ENCODE data around the gene LMO7. TPM values are rescaled to one million over a fixed set of nuclear protein-coding genes. Genes with fewer than 3 reads are reported as not detected.

LMO7 gene
- total RNA-seq, 1 donor from 2014 or later: 176 TPM

DNA sequence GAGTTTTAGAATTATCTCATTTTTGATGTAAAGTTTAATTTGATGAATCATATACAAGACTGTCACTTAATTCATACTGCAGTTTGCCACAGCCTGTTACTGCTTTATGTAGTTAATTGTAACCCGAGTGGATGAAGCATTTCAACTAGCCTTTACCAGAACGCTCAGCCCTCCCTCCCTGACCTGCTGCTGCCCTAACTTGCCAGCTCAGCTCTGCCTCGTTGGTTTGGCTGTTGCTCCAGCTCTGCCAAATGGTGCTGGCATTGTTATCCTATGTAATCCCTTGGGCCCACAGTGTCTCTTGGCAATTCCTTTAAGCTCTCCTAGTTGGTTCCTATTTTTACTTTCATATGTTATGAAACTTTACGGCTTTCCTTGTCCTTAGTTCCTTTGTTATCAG lies 113.3 kb downstream of the LMO7 start:
- intact Hi-C loops (cut with DNase I): no loop called here
- H3K27me3 ChIP-seq: no peaks in the 10 kb centered on the region

DNA sequence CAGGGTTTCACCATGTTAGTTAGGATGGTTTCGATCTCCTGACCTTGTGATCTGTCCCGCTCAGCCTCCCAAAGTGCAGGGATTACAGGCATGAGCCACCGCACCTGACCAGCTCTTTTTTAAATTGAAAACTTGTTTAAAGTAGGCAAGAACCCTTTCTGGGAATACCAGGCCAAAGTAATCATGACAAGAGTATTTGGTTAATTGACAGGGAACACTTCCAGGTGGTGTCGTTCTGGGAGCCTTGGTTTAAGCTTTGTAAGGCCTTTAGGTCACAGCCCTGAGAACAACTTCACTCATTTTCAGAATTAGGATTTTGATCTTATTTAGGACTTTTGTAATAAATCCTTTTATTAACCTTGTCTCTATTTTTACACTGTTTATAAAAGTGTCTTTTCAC lies 115.2 kb downstream of the LMO7 start:
- Histone ChIP-seq H3K36me3 (no peaks in the 10 kb centered on the region), H3K9me3 (no peaks in the 10 kb centered on the region), H3K4me1 (peaks cover 0 to 13% of the 10 kb centered on the region in 2 donors), H3K27me3 (no peaks in the 10 kb centered on the region), H3K4me3 (no peak overlapping the region), H3K27ac (peak overlapping the region; percentile 13 to 50)
- TF ChIP-seq, protein P1, sequence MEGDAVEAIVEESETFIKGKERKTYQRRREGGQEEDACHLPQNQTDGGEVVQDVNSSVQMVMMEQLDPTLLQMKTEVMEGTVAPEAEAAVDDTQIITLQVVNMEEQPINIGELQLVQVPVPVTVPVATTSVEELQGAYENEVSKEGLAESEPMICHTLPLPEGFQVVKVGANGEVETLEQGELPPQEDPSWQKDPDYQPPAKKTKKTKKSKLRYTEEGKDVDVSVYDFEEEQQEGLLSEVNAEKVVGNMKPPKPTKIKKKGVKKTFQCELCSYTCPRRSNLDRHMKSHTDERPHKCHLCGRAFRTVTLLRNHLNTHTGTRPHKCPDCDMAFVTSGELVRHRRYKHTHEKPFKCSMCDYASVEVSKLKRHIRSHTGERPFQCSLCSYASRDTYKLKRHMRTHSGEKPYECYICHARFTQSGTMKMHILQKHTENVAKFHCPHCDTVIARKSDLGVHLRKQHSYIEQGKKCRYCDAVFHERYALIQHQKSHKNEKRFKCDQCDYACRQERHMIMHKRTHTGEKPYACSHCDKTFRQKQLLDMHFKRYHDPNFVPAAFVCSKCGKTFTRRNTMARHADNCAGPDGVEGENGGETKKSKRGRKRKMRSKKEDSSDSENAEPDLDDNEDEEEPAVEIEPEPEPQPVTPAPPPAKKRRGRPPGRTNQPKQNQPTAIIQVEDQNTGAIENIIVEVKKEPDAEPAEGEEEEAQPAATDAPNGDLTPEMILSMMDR (IDR thresholded peaks at IDR 0.05): no peak
- no peak for DNase-seq (ENCODE audit: low spot score in 2 of 2)
- intact Hi-C loops (cut with DNase I): no loop called here

More for the DNA sequence above, 113.3 kb downstream of the LMO7 start:
- Histone ChIP-seq H3K4me3 (peak overlapping the region in 1 of 2 donors; percentile 3), H3K27ac (peak overlapping the region; percentile 27 to 72), H3K36me3 (no peaks in the 10 kb centered on the region), H3K9me3 (no peaks in the 10 kb centered on the region), H3K4me1 (peaks cover 6 to 20% of the 10 kb centered on the region in 2 donors)
- TF ChIP-seq, protein P1 (IDR thresholded peaks at IDR 0.05): no peak
- DNase-seq (ENCODE audit: low spot score in 2 of 2): peak; percentile 44 to 83

DNA sequence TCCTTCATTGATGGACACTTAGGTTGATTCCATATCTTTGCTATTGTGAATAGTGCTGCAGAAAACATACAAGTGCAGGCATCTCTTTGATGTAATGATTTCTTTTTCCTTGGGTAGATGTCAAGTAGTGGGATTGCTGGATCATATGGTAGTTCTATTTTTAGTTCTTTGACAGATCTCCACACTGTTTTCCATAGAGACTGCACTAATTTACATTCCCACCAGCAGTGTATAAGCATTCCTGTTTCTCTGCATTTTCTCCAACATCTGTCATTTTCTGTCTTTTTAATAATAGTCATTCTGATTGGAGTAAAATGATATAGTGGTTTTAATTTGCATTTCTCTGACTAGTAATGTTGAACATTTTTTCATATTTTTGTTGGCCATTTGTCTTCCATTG lies 116.7 kb downstream of the LMO7 start:
- intact Hi-C loops (cut with DNase I): no loop called here
- Histone ChIP-seq H3K27ac (no peak overlapping the region), H3K36me3 (no peaks in the 10 kb centered on the region), H3K4me3 (no peak overlapping the region), H3K27me3 (no peaks in the 10 kb centered on the region), H3K4me1 (peaks cover 0 to 13% of the 10 kb centered on the region in 2 donors), H3K9me3 (no peaks in the 10 kb centered on the region)
- DNase-seq (ENCODE audit: low spot score in 2 of 2): no peak
- TF ChIP-seq, protein P1 (IDR thresholded peaks at IDR 0.05): no peak

DNA sequence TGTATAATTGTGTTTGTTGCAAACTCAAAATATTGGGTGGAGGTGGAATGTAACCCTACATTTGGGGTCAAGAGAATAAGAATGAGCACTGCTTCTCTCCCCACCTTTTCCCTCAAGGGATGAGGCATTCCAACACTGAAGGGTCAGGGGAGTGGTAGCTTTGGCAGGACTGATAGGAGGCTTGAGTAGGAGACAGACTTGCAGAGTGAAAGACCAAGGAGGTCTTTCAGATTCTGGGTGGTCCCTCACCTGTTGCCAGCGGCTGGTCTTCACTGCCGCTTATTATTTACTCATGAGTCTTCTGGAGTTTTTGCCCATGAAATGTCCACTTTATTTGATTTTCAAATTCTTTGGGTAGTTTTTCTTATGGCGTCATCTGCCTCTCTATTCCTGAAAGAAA lies 118.8 kb downstream of the LMO7 start:
- TF ChIP-seq, protein P1 (IDR thresholded peaks at IDR 0.05): no peak
- no peaks in the 10 kb centered on the region for H3K27me3 ChIP-seq
- no peaks in the 10 kb centered on the region for H3K9me3 ChIP-seq
- DNase-seq (ENCODE audit: low spot score in 2 of 2): no peak
- H3K4me3 ChIP-seq: no peak overlapping the region
- intact Hi-C loops (cut with DNase I): no loop called here
- H3K36me3 ChIP-seq: no peaks in the 10 kb centered on the region
- H3K4me1 ChIP-seq: peaks cover 0 to 16% of the 10 kb centered on the region in 2 donors
- H3K27ac ChIP-seq: no peak overlapping the region

DNA sequence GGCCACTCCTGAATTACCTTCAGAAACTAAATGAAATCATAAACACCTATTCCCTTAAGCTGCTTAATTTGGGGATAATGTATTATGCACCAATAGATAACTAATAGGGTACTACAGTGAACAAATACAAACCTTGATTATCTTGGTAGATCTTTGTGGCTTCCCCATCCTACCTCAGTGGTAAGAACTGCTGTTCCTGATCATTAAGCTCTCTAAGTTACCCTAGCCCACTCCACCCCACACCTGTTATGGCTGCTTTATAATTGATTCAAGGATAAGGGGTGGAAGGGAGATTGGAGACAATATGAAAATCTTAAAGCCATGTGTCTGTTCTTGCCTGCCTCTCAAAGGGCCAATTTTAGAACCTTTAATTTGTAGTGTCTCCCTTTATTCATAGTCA lies 121.2 kb downstream of the LMO7 start:
- Histone ChIP-seq H3K27me3 (no peaks in the 10 kb centered on the region), H3K4me3 (no peak overlapping the region), H3K36me3 (no peaks in the 10 kb centered on the region), H3K27ac (no peak overlapping the region), H3K9me3 (no peaks in the 10 kb centered on the region), H3K4me1 (peaks cover 0 to 14% of the 10 kb centered on the region in 2 donors)
- DNase-seq (ENCODE audit: low spot score in 2 of 2): no peak
- TF ChIP-seq, protein P1 (IDR thresholded peaks at IDR 0.05): no peak
- intact Hi-C loops (cut with DNase I): no loop called here

DNA sequence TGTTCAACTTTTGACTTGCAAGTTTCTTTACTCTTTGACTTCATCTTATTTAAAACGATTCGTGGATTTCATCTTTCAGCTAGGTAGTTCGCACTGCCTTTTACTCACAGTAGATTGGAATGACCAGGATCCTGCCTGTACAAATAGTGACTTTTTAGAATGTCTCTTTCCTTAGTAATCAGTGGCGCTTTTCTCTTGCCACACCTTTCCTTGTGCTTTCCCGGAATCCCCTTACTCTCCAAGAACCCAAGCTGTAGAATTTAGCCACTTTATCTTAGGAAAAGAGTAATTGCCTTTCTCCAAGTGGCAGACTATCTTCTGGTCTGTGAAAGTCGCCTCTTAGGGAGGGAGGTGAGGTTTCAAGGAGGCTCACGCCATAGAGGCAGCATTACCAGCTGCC lies 123.4 kb downstream of the LMO7 start:
- H3K27ac ChIP-seq: no peak overlapping the region
- DNase-seq (ENCODE audit: low spot score in 2 of 2): no peak
- TF ChIP-seq, protein P1 (IDR thresholded peaks at IDR 0.05): no peak
- H3K4me3 ChIP-seq: no peak overlapping the region
- H3K9me3 ChIP-seq: no peaks in the 10 kb centered on the region
- intact Hi-C loops (cut with DNase I): no loop called here
- H3K27me3 ChIP-seq: no peaks in the 10 kb centered on the region
- no peaks in the 10 kb centered on the region for H3K36me3 ChIP-seq
- peaks cover 0 to 24% of the 10 kb centered on the region in 2 donors for H3K4me1 ChIP-seq
